Lower leg skin (tissue), 4 donors: Measurements from ENCODE around the gene CELF2. TPM values are rescaled to one million over a fixed set of nuclear protein-coding genes. Genes with fewer than 3 reads are reported as not detected.

Experiments
- DNase-seq, 2 donors: peaks; one replicate each; pipeline ENCODE4 v3.0.0-alpha.2; 2019; ENCODE audit warnings: low spot score in 2 of 2
- H3K4me3 ChIP-seq: fragments of 200-600 bp; sonication (generic); 2 replicates; pipeline ENCODE4 v1.5.1; 2017; ENCODE audit warnings: mild to moderate bottlenecking, low read depth; ENCODE audit not compliant: poor library complexity, severe bottlenecking
- POLR2A ChIP-seq, 2 donors: fragments of 450-650 bp; IDR thresholded peaks; one replicate each; pipeline ENCODE4 v1.6.1; 2016 to 2017; ENCODE audit warnings: antibody characterized with exemption in 2 of 2, mild to moderate bottlenecking in 1 of 2, moderate library complexity in 1 of 2
- WGBS, 2 donors: methylation state at CpG; one replicate each; pipeline ENCODE4 v1.1.5; 2018; 5-methylcytosine and 5-hydroxymethylcytosine counted together
- intact Hi-C: fragments of 100-400 bp; cut with DNase I; formaldehyde crosslinking; loops from one replicate; pipeline ENCODE4 v1.15.0; 2023; ENCODE audit warnings: low total_unique reads
- total RNA-seq, 4 donors: library from RNA; depleted of rRNA; stranded (reverse); fragments of >200 nt; gene quantifications; one replicate each; pipeline ENCODE4 v1.1.0, GENCODE V29; 2016
- TF ChIP-seq, protein P1 (sequence below), 3 donors: fragments of 450-650 bp; IDR thresholded peaks; one replicate each; pipeline ENCODE4 v1.5.1; 2016; ENCODE audit warnings: antibody characterized with exemption in 3 of 3, mild to moderate bottlenecking in 3 of 3, moderate library complexity in 2 of 3

CELF2 gene
- total RNA-seq, 4 donors from 2014 or later, result 16.9 to 39.9 (median 20.7) TPM

DNA sequence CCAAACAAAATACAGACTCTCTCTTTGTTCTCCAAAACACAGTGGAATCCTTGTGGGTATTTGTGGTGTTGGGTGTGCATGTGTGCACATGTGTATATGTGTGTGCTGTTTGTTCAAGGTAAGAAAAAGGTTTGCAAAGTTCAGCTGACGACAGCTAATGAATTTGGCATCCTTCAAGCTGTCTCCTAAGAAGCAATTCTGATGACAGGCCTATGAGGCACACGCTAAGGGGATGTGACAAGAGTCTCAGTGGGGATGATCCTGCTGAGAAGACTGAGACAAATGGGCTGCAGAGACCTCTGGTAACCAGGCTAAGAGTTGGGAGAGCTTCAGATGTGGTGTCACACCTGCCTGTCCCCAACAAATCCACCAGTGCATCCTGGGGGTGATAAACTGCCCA is 26.5 kb upstream of the CELF2 start:
- intact Hi-C loops, result no loop called here
- TF ChIP-seq POLR2A (IDR thresholded peaks at IDR 0.05), result no peak
- TF ChIP-seq, protein P1, sequence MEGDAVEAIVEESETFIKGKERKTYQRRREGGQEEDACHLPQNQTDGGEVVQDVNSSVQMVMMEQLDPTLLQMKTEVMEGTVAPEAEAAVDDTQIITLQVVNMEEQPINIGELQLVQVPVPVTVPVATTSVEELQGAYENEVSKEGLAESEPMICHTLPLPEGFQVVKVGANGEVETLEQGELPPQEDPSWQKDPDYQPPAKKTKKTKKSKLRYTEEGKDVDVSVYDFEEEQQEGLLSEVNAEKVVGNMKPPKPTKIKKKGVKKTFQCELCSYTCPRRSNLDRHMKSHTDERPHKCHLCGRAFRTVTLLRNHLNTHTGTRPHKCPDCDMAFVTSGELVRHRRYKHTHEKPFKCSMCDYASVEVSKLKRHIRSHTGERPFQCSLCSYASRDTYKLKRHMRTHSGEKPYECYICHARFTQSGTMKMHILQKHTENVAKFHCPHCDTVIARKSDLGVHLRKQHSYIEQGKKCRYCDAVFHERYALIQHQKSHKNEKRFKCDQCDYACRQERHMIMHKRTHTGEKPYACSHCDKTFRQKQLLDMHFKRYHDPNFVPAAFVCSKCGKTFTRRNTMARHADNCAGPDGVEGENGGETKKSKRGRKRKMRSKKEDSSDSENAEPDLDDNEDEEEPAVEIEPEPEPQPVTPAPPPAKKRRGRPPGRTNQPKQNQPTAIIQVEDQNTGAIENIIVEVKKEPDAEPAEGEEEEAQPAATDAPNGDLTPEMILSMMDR (IDR thresholded peaks at IDR 0.05), result no peak
- 67 to 81% methylated on average over 2 of the region's 2 CpGs for WGBS, 2 donors
- H3K4me3 ChIP-seq, result no peak overlapping the region
- DNase-seq, result no peak

GRCh38 chr10:10992072-10992471 is 25.6 kb upstream of the CELF2 start:
- intact Hi-C loops, result no loop called here
- DNase-seq, result no peak
- TF ChIP-seq POLR2A (IDR thresholded peaks at IDR 0.05), result no peak
- TF ChIP-seq, protein P1 (IDR thresholded peaks at IDR 0.05), result no peak
- WGBS, 2 donors, result 83 to 89% methylated on average over 2 of the region's 2 CpGs
- H3K4me3 ChIP-seq, result no peak overlapping the region

GRCh38 chr10:10992961-10993714 is 24.5 kb upstream of the CELF2 start:
- 93 to 96% methylated on average over 3 of the region's 3 CpGs for WGBS, 2 donors
- no peak for TF ChIP-seq POLR2A (IDR thresholded peaks at IDR 0.05)
- TF ChIP-seq, protein P1 (IDR thresholded peaks at IDR 0.05), result no peak
- DNase-seq, result no peak
- intact Hi-C loops, result no loop called here
- H3K4me3 ChIP-seq, result no peak overlapping the region

DNA sequence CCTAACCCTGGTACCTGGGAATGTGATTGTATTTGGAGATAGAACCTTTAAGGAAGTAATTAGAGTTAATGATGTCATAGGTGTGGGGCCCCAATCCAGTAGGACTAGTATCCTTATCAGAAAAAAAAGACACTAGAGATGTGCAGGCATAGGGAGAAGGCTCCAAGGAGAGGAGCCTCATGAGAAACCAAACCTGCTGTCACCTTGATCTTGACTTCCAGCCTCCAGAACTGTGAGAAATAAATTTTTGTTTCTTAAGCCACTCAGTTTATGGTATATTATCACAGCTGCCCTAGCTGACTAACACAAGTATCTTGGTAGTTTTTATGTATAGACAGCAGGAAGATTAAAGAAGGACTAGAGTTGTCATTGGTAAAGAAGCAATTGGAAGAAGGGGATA is 23.9 kb upstream of the CELF2 start:
- TF ChIP-seq, protein P1 (IDR thresholded peaks at IDR 0.05), result no peak
- TF ChIP-seq POLR2A (IDR thresholded peaks at IDR 0.05), result no peak
- intact Hi-C loops, result no loop called here
- H3K4me3 ChIP-seq, result no peak overlapping the region

DNA sequence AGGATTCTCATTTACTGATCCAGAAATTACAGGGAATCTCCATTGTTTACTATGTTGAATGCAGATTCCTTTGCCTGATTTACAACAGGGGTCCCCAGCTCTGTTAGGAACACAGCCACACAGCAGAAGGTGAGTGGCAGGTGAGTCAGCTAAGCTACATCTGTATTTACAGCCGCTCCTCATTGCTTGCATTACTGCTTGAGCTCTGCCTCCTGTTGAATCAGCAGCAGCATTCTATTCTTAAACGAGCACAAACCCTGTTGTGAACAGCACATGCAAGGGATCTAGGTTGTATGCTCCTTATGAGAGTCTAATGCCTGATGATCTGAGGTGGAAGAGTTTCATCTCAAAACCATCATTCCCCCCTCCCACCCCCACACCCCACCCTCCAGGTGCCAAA is 23.3 kb upstream of the CELF2 start:
- no peak overlapping the region for H3K4me3 ChIP-seq
- intact Hi-C loops, result no loop called here
- WGBS, 2 donors, result 87 to 89% methylated on average over 2 of the region's 2 CpGs
- TF ChIP-seq, protein P1 (IDR thresholded peaks at IDR 0.05), result no peak
- TF ChIP-seq POLR2A (IDR thresholded peaks at IDR 0.05), result no peak
- no peak for DNase-seq

More for the DNA sequence above, 23.9 kb upstream of the CELF2 start:
- no peak for DNase-seq

GRCh38 chr10:10995120-10995519 is 22.6 kb upstream of the CELF2 start:
- WGBS, 2 donors, result 89 to 93% methylated on average over 5 of the region's 5 CpGs
- TF ChIP-seq, protein P1 (IDR thresholded peaks at IDR 0.05), result no peak
- no peak for TF ChIP-seq POLR2A (IDR thresholded peaks at IDR 0.05)
- no peak for DNase-seq
- intact Hi-C loops, result no loop called here
- no peak overlapping the region for H3K4me3 ChIP-seq
